ENCODE data around the gene PCDHA10. TPM values are rescaled to one million over a fixed set of nuclear protein-coding genes. Genes with fewer than 3 reads are reported as not detected.
"Not testable (repeated sequence)": the region's sequence is repeated elsewhere in the genome, so short reads cannot be mapped to it uniquely, and the experiment has no call there.

Gene PCDHA10
- total RNA-seq, 1 experiment from 2014 or later: 0.04 TPM

- H4K20me1 ChIP-seq (ENCODE audit: low read length): no peaks in the 10 kb centered on the region
- no peaks in the 10 kb centered on the region for H3F3A ChIP-seq (ENCODE audit: low read length, unreplicated experiment)
- no TSS peak for BruUV-seq (replicated peaks)
- no peaks in the 10 kb centered on the region for H3K27me3 ChIP-seq (ENCODE audit: low read length)
- no peak for DNase-seq
- CTCF ChIA-PET: no interaction called here
- H3K9ac ChIP-seq (ENCODE audit: low read length): no peak within 1 kb of the TSS
- H3K4me1 ChIP-seq (ENCODE audit: insufficient read depth, low read length): no peaks in the 10 kb centered on the region
- H3K9me2 ChIP-seq (replicated peaks; ENCODE audit: low read length): no peaks in the 10 kb centered on the region
- TF ChIP-seq EZH2 (IDR thresholded peaks at IDR 0.05; ENCODE audit: low read length, unreplicated experiment) (no peak), EZH2phosphoT487 (IDR thresholded peaks at IDR 0.05; ENCODE audit: borderline replicate concordance, low read length) (no peak), CTCF (conservative IDR thresholded peaks at IDR 0.05; ENCODE audit: low read depth, low read length) (no peak)
- intact Hi-C loops (cut with micrococcal nuclease): no loop called here
- H3K27ac ChIP-seq (ENCODE audit: low read length): no peak within 1 kb of the TSS
- H3K4me3 ChIP-seq (ENCODE audit: low read length): no peak within 1 kb of the TSS
- H3K79me2 ChIP-seq (ENCODE audit: low read length): no peaks in the 10 kb centered on the region
- H3K9me3 ChIP-seq (ENCODE audit: low read length): no peaks in the 10 kb centered on the region
- no peak within 1 kb of the TSS for H2AFZ ChIP-seq (ENCODE audit: low read length)
- POLR2A ChIA-PET (ENCODE audit: unreplicated experiment): no interaction called here
- ATAC-seq: no peak
- no peaks in the 10 kb centered on the region for H3K36me3 ChIP-seq (ENCODE audit: low read depth, low read length)
- H3K4me2 ChIP-seq (ENCODE audit: low read length): no peak within 1 kb of the TSS
These were observed 21.7 kb upstream of the PCDHA10 start, which contains the start of gene PCDHA7 for GRCh38 chr5:140833993-140834392. Gene PCDHA7 (plus strand): TSS chr5:140834269. CDS start chr5:140834384, 115 bp downstream.

- H3K9ac ChIP-seq (ENCODE audit: low read length); BruUV-seq (replicated peaks); H3K4me1 ChIP-seq (ENCODE audit: insufficient read depth, low read length); DNase-seq; H3K4me2 ChIP-seq (ENCODE audit: low read length); POLR2A ChIA-PET (ENCODE audit: unreplicated experiment); ATAC-seq; H3K9me2 ChIP-seq (replicated peaks; ENCODE audit: low read length); H3K36me3 ChIP-seq (ENCODE audit: low read depth, low read length); H3K4me3 ChIP-seq (ENCODE audit: low read length); H2AFZ ChIP-seq (ENCODE audit: low read length); H3K27me3 ChIP-seq (ENCODE audit: low read length); CTCF ChIA-PET; H3K27ac ChIP-seq (ENCODE audit: low read length); intact Hi-C loops (cut with micrococcal nuclease); H4K20me1 ChIP-seq (ENCODE audit: low read length); H3K9me3 ChIP-seq (ENCODE audit: low read length); H3F3A ChIP-seq (ENCODE audit: low read length, unreplicated experiment); H3K79me2 ChIP-seq (ENCODE audit: low read length): not testable (repeated sequence)
These were observed 21.2 kb upstream of the PCDHA10 start for GRCh38 chr5:140834439-140835008.

- H3K27me3 ChIP-seq (ENCODE audit: low read length): no peaks in the 10 kb centered on the region
- ATAC-seq: no peak
- H3K4me1 ChIP-seq (ENCODE audit: insufficient read depth, low read length): no peaks in the 10 kb centered on the region
- H3F3A ChIP-seq (ENCODE audit: low read length, unreplicated experiment): no peaks in the 10 kb centered on the region
- ChIA-PET POLR2A (ENCODE audit: unreplicated experiment) (no interaction called here), CTCF (no interaction called here)
- no peak overlapping the region for H3K4me3 ChIP-seq (ENCODE audit: low read length)
- no peaks in the 10 kb centered on the region for H3K79me2 ChIP-seq (ENCODE audit: low read length)
- DNase-seq: no peak
- H3K9me2 ChIP-seq (replicated peaks; ENCODE audit: low read length): no peaks in the 10 kb centered on the region
- no peak overlapping the region for H2AFZ ChIP-seq (ENCODE audit: low read length)
- no peaks in the 10 kb centered on the region for H3K36me3 ChIP-seq (ENCODE audit: low read depth, low read length)
- TF ChIP-seq EZH2 (IDR thresholded peaks at IDR 0.05; ENCODE audit: low read length, unreplicated experiment) (no peak), CTCF (conservative IDR thresholded peaks at IDR 0.05; ENCODE audit: low read depth, low read length) (no peak), EZH2phosphoT487 (IDR thresholded peaks at IDR 0.05; ENCODE audit: borderline replicate concordance, low read length) (no peak)
- H3K9me3 ChIP-seq (ENCODE audit: low read length): no peaks in the 10 kb centered on the region
- no peak overlapping the region for H3K27ac ChIP-seq (ENCODE audit: low read length)
- BruUV-seq (replicated peaks): no TSS peak
- H3K4me2 ChIP-seq (ENCODE audit: low read length): no peak overlapping the region
- no peaks in the 10 kb centered on the region for H4K20me1 ChIP-seq (ENCODE audit: low read length)
- H3K9ac ChIP-seq (ENCODE audit: low read length): no peak overlapping the region
- intact Hi-C loops (cut with micrococcal nuclease): no loop called here
These were observed 19.8 kb upstream of the PCDHA10 start for GRCh38 chr5:140835622-140836510.

Data from PC-3 (cell line).